Vagina (tissue), 2 donors: ENCODE data around the gene LYPLAL1. TPM values are rescaled to one million over a fixed set of nuclear protein-coding genes. Genes with fewer than 3 reads are reported as not detected.

Experiments
- DNase-seq, 2 donors: peaks; one replicate each; pipeline ENCODE4 v3.0.0-alpha.2; 2017; ENCODE audit errors: extremely low spot score in 2 of 2
- H3K27ac ChIP-seq: fragments of 200-600 bp; sonication (generic); one replicate; pipeline ENCODE4 v1.5.1; 2019
- H3K27me3 ChIP-seq: fragments of 200-600 bp; sonication (generic); one replicate; pipeline ENCODE4 v1.5.1; 2019
- H3K36me3 ChIP-seq, 2 donors: fragments of 200-600 bp; sonication (generic); one replicate each; pipeline ENCODE4 v1.5.1; 2017 to 2019
- H3K4me1 ChIP-seq: fragments of 200-600 bp; sonication (generic); one replicate; pipeline ENCODE4 v1.5.1; 2019
- H3K4me3 ChIP-seq, 2 donors: fragments of 200-600 bp; sonication (generic); 1 replicate in 1 of 2; 2 replicates in 1 of 2; pipeline ENCODE4 v1.5.1; 2016 to 2019
- H3K9me3 ChIP-seq: fragments of 200-600 bp; sonication (generic); one replicate; pipeline ENCODE4 v1.5.1; 2019
- POLR2A ChIP-seq, 2 donors: fragments of 450-650 bp; IDR thresholded peaks; one replicate each; pipeline ENCODE4 v1.6.1; 2017; ENCODE audit warnings: antibody characterized with exemption in 2 of 2, mild to moderate bottlenecking in 2 of 2, moderate library complexity in 2 of 2
- POLR2AphosphoS5 ChIP-seq, 2 donors: sonication (generic); formaldehyde crosslinking; IDR thresholded peaks; one replicate each; pipeline ENCODE4 v1.9.0; 2017; ENCODE audit warnings: antibody characterized with exemption in 2 of 2, mild to moderate bottlenecking in 2 of 2, low read depth in 1 of 2; ENCODE audit not compliant: insufficient read depth in 1 of 2
- intact Hi-C: fragments of 100-400 bp; cut with DNase I; formaldehyde crosslinking; loops from one replicate; pipeline ENCODE4 v1.15.1; 2023
- total RNA-seq: library from RNA; depleted of rRNA; stranded (reverse); fragments of >200 nt; gene quantifications from one replicate; pipeline ENCODE4 v1.2.3, GENCODE V29; 2016
- TF ChIP-seq, protein P1 (sequence below), 3 experiments: fragments of 450-650 bp in 2 of 3; fragments of 200-600 bp in 1 of 3; sonication (generic) in 1 of 3; IDR thresholded peaks; one replicate each; pipeline ENCODE4 v1.5.1; 2017 to 2019; ENCODE audit warnings: antibody characterized with exemption in 3 of 3, mild to moderate bottlenecking in 2 of 3, moderate library complexity in 2 of 3

Gene LYPLAL1
- total RNA-seq, 1 donor from 2014 or later = 14.0 TPM

DNA sequence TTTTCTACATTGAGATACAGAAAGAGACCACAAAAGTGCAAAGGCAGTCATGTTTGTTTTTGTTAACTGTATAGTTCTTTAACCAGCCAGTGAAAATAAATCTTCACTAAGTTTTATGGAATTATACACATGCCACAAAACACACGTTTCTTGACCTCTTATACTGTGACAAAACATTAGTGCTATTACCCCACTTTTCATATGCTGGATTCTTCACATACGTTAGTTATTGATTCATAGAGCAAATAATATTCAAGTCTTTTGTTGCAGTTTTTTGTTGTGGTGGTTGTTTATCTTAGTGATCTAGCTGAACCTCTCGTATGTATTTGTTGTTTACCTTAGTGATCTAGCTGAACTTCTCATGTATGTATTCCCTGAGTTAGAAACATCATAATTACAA is 28.0 kb downstream of the LYPLAL1 start:
- intact Hi-C loops = no loop called here
- TF ChIP-seq, protein P1, sequence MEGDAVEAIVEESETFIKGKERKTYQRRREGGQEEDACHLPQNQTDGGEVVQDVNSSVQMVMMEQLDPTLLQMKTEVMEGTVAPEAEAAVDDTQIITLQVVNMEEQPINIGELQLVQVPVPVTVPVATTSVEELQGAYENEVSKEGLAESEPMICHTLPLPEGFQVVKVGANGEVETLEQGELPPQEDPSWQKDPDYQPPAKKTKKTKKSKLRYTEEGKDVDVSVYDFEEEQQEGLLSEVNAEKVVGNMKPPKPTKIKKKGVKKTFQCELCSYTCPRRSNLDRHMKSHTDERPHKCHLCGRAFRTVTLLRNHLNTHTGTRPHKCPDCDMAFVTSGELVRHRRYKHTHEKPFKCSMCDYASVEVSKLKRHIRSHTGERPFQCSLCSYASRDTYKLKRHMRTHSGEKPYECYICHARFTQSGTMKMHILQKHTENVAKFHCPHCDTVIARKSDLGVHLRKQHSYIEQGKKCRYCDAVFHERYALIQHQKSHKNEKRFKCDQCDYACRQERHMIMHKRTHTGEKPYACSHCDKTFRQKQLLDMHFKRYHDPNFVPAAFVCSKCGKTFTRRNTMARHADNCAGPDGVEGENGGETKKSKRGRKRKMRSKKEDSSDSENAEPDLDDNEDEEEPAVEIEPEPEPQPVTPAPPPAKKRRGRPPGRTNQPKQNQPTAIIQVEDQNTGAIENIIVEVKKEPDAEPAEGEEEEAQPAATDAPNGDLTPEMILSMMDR (IDR thresholded peaks at IDR 0.05) = no peak
- TF ChIP-seq POLR2A (IDR thresholded peaks at IDR 0.05) (no peak), POLR2AphosphoS5 (IDR thresholded peaks at IDR 0.05; ENCODE audit: insufficient read depth in 1 of 2, low read depth in 1 of 2) (no peak)
- H3K4me1 ChIP-seq = no peaks in the 10 kb centered on the region
- no peaks in the 10 kb centered on the region for H3K27me3 ChIP-seq
- no peaks in the 10 kb centered on the region for H3K36me3 ChIP-seq
- H3K27ac ChIP-seq = no peak overlapping the region
- no peak overlapping the region for H3K4me3 ChIP-seq
- H3K9me3 ChIP-seq = no peaks in the 10 kb centered on the region
- no peak for DNase-seq

DNA sequence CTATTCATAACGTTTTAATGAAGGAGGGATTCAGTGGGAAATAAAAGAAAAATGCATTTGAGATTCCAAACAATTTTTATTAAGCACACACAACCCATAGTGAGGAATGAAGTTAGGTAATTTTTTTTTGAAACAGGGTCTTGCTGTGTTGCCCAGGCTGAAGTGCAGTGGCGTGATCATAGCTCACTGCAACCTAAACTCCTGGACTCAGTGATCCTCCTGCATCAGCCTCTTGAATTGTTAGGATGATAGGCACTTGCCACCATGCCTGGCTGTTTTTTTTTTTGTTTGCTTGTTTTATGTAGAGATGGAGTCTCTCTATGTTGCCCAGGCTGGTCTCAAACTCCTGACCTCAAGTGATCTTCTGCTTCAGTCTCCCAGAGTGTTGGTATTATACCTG is 28.9 kb downstream of the LYPLAL1 start:
- Histone ChIP-seq H3K36me3 (no peaks in the 10 kb centered on the region), H3K9me3 (no peaks in the 10 kb centered on the region), H3K4me3 (no peak overlapping the region), H3K27ac (no peak overlapping the region), H3K27me3 (no peaks in the 10 kb centered on the region), H3K4me1 (no peaks in the 10 kb centered on the region)
- TF ChIP-seq, protein P1 (IDR thresholded peaks at IDR 0.05) = no peak
- no peak for DNase-seq
- intact Hi-C loops = no loop called here

DNA sequence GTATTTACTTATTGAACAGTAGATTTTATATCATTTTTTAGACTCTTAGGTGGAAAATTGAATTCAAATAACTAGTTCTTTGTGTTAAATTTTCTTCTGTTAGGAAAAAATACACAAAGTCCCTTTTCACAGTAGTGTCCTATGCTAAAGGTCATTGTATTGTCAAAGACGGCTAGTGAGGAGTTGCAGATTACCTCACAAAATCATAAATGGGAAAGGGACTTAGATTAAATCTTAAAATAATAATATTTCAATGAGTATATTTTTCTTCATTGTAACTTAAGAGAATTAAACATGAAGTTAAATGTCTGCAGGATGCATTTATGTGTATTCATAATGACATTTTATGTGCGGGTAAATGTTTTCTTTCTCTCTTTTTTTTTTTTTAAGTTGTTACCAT is 32.7 kb downstream of the LYPLAL1 start:
- intact Hi-C loops = no loop called here

DNA sequence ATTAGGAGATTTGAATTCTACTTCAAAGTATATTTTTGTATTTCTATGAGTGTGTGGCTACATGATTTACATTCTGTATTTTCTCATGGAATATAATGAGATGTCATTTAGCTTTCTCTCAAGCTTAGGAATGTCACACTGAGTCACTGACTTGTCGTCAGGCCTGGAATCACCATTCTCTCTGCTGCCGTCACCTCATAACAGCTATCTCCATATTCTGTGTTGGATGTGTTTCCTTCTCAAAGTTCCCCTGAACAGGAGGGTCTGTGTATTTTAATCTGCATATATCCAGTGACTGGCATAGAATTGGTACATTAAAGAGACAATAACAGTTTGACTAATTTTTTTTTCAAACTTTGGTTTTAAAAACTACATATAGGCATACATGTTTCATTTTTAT is 35.9 kb downstream of the LYPLAL1 start:
- no peak for DNase-seq
- H3K27me3 ChIP-seq = no peaks in the 10 kb centered on the region
- no peak overlapping the region for H3K4me3 ChIP-seq
- no peak overlapping the region for H3K27ac ChIP-seq
- no peaks in the 10 kb centered on the region for H3K9me3 ChIP-seq
- intact Hi-C loops = no loop called here
- TF ChIP-seq POLR2A (IDR thresholded peaks at IDR 0.05) (no peak), POLR2AphosphoS5 (IDR thresholded peaks at IDR 0.05; ENCODE audit: insufficient read depth in 1 of 2, low read depth in 1 of 2) (no peak)
- TF ChIP-seq, protein P1 (IDR thresholded peaks at IDR 0.05) = no peak
- H3K4me1 ChIP-seq = no peaks in the 10 kb centered on the region
- H3K36me3 ChIP-seq = no peaks in the 10 kb centered on the region

More for the DNA sequence above, 32.7 kb downstream of the LYPLAL1 start:
- Histone ChIP-seq H3K27ac (no peak overlapping the region), H3K9me3 (no peaks in the 10 kb centered on the region), H3K36me3 (no peaks in the 10 kb centered on the region), H3K4me1 (no peaks in the 10 kb centered on the region), H3K4me3 (no peak overlapping the region), H3K27me3 (no peaks in the 10 kb centered on the region)
- DNase-seq = no peak
- TF ChIP-seq POLR2A (IDR thresholded peaks at IDR 0.05) (no peak), POLR2AphosphoS5 (IDR thresholded peaks at IDR 0.05; ENCODE audit: insufficient read depth in 1 of 2, low read depth in 1 of 2) (no peak)
- TF ChIP-seq, protein P1 (IDR thresholded peaks at IDR 0.05) = no peak

DNA sequence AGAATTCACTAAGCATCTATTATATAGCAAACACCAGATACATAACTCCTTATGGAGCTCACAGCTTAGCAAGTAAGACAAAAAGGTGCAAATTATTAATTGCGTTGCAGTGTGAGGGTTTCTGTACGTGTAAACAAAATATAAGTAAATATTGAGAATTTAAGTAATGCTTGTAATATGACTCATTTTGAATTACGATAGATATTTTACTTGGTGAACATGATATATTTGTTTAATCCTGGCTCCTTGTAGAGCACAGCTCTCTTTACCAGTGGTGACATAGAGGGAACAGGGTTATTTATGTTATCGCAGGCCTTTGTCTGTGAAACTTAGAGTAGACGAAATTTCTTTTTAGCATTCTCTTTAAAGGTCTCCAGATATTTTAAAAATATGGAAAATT is 36.4 kb downstream of the LYPLAL1 start:
- H3K4me3 ChIP-seq = no peak overlapping the region
- intact Hi-C loops = no loop called here
- TF ChIP-seq, protein P1 (IDR thresholded peaks at IDR 0.05) = no peak
- no peak for TF ChIP-seq POLR2A (IDR thresholded peaks at IDR 0.05)
- no peak for TF ChIP-seq POLR2AphosphoS5 (IDR thresholded peaks at IDR 0.05; ENCODE audit: insufficient read depth in 1 of 2, low read depth in 1 of 2)
- H3K36me3 ChIP-seq = no peaks in the 10 kb centered on the region
- no peak overlapping the region for H3K27ac ChIP-seq
- H3K4me1 ChIP-seq = no peaks in the 10 kb centered on the region
- no peaks in the 10 kb centered on the region for H3K9me3 ChIP-seq
- H3K27me3 ChIP-seq = no peaks in the 10 kb centered on the region
- no peak for DNase-seq
